Measurements from ENCODE around the gene PDLIM3.
"Not testable (repeated sequence)": the region's sequence is repeated elsewhere in the genome, so short reads cannot be mapped to it uniquely, and the experiment has no call there.

Gene PDLIM3

GRCh38 chr4:185515248-185515647 lies 20.1 kb downstream of the PDLIM3 start:
- no peak for DNase-seq

- DNase-seq: no peak
Measured at GRCh38 chr4:185514182-185514697, 21.1 kb downstream of the PDLIM3 start.

GRCh38 chr4:185513489-185514181 lies 21.7 kb downstream of the PDLIM3 start:
- DNase-seq: peak; percentile 64

DNA sequence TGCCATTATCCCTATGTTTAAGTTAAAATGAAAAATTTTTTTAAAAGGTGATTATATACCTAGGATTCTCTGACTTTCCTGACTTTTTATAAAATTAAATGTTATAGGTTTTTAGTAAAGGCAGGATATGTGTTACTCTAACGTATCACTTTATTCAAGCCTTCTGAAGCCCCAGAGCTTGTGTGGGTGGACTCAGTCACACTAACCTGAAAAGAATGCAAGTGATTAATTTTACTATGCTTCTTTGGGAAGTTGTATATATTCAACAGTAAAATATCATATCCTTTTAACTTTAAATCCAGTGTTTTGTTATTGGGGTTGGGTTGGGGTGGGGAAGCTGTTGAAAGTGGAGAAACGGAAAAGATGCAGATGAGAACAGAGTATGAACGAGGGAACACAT lies 22.8 kb downstream of the PDLIM3 start:
- DNase-seq: no peak

- not testable (repeated sequence) for DNase-seq
Measured at GRCh38 chr4:185511243-185511642, 24.1 kb downstream of the PDLIM3 start.

- no peak for DNase-seq
Measured at GRCh38 chr4:185510806-185511205, 24.5 kb downstream of the PDLIM3 start.

DNA sequence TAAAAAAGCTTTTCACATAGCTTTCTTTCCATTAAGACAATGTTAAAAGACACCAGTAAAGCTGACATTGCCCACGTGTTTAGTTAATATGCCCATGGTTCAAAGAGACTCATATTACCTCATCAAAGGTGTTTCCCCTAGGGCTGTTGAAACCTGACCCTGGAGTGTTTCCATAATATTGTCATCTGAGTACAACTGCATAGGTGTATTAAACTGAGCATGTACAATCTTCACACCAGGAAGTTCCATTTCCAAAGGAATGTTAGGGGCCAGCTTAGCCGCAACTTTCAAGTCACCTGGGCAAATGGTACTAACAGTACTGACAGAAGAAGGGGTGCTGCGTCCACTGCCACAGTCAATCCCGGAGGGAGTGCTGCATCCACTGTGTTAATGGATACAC lies 27.1 kb downstream of the PDLIM3 start:
- peak; percentile 89 for DNase-seq

DNA sequence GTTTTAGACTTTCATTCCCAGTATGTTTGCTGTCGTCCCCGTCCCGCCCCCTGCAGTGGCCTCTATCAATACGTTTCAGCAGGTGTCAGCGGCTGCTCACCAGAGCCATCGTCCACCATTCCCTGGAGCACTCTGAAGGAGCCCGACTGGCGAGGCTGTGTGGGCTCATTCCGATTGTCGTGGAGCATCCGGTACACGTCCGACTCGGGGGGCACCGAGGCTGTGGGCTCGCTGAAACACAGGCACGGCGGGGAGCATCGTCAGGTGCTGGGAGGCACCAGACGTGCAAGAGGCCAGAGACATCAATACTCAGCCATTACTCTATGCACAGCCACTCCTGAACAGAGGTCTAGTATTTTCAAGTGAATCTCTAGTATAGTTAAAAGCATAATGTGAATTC lies 28.9 kb downstream of the PDLIM3 start:
- DNase-seq: no peak

GRCh38 chr4:185504098-185505047 lies 30.9 kb downstream of the PDLIM3 start:
- peak; percentile 86 for DNase-seq

DNA sequence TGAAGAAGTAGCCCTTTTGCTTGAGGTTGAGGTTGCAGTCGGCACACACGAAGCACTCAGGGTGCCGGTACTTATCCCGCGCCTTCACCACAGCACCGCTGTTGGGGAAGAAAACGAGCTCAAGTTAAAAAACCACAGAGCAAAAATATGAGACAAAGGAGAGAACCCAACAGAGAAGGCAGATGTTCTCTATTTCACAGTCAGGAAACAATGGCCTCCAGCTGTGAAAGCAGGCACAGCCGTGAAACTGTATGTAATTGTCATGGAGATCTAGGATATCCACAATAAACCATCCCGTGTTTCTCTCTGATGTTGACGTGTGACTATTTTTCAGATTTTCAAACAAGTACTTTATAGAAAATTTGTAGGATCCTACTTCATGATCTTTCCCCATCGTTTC lies 32.9 kb downstream of the PDLIM3 start:
- no peak for DNase-seq

- no peak for DNase-seq
Measured at GRCh38 chr4:185500576-185500975, 34.7 kb downstream of the PDLIM3 start.

GRCh38 chr4:185500035-185500434 lies 35.3 kb downstream of the PDLIM3 start:
- DNase-seq: no peak

DNA sequence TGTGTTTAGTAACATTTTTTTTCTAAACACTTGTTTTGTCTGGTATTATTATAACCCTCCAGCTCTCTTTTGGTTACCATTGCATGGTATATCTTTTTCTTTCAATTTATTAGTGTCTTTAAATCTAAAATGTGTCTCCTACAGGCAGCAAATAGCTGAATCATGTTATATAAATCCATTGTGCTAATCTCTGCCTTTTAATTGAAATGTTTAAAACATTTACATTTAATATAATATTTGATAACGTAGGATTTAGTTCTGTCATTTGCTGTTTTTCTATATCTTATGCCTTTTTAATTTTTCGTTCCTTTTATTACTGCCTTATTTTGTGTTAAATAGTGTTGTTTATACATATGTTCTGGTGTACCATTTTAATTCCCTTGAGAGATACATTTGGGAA lies 46.7 kb downstream of the PDLIM3 start:
- no peak for DNase-seq

DNA sequence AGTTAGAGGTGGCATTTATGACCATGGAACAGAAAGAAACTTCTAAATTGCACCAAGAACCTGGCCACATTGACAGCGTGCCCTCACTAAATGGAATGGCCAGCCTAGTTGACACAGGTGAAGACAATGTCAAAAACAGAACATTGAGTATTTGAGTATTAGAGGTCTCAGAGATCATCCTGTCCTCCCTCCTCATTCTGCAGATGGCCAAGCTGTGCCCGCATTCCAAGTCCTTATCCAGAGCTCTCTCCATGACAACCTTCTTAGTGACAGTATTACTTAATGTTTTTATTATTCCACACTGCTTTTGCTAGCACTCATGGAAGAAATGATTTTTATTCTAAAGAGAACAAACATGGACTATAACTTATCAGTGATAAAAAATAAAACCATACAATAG lies 53.9 kb downstream of the PDLIM3 start:
- DNase-seq: no peak

GRCh38 chr4:185480016-185480732 lies 55.1 kb downstream of the PDLIM3 start:
- DNase-seq: no peak

DNA sequence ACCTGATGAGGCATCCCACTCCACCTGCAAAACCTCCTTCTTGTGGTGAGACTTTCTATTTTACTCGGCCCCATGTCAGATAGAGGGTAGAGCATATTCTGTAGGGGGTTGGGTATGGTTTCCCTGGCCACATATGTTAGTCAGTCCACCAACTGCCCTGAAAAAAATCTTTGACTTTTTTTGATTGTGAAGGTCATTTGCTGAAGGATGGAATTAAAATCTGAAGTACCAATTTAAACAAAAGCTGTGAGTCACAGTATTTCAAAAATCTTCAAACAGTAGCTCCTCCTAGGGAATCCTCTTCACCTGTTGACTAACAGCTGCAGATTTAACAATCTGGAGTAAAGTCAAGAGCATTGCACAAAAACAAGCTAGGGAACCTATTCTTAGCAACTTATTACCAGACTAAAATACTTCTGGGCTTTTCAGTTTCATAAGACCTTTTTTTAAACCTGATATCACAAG lies 55.8 kb downstream of the PDLIM3 start:
- peak; percentile 25 for DNase-seq

DNA sequence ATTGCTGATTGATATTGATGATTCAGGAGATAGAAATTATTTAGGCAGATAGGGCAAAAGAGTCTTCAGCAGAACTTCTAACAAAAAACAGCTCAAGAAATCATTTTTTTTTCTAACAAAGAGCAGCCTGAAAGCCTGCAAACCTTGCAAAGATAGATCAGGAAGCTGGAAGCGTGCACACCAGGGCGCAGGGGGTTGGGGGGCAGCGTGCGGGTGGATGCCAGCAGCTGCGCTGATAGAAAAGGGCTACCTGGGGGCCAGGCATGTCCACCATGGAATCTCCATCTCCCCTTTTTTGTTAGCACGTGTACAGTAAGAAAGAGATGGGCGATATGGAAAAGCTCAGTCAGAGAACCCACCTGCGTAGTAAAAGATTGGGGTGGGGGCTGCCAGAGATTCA lies 62.1 kb downstream of the PDLIM3 start:
- no peak for DNase-seq

DNA sequence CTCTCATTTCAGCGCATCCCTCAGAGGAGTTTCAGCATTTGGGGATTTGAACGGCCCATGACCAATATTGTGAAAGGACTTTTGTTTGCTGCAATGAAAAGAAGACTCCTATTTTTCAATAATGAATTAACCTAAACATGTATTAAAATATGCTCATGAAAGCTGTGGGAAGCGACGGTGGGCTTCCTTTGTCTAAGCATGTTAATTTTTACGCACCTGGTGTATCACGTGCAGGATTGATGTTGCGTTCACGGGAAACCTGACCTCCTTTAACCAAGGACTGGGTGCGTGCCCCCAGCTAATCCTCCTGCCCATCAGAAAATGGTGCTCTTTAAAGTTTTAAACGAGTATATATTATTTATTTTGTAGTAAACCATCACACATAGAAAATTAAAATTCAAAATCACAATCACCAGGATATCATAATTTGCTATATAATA lies 63.2 kb downstream of the PDLIM3 start:
- no peak for DNase-seq

GRCh38 chr4:185471235-185472102 lies 63.8 kb downstream of the PDLIM3 start, which contains the start of gene CCDC110:
Gene CCDC110 (minus strand): TSS chr4:185471733. CDS start chr4:185471683, 50 bp downstream.
- peak; percentile 92 for DNase-seq

DNA sequence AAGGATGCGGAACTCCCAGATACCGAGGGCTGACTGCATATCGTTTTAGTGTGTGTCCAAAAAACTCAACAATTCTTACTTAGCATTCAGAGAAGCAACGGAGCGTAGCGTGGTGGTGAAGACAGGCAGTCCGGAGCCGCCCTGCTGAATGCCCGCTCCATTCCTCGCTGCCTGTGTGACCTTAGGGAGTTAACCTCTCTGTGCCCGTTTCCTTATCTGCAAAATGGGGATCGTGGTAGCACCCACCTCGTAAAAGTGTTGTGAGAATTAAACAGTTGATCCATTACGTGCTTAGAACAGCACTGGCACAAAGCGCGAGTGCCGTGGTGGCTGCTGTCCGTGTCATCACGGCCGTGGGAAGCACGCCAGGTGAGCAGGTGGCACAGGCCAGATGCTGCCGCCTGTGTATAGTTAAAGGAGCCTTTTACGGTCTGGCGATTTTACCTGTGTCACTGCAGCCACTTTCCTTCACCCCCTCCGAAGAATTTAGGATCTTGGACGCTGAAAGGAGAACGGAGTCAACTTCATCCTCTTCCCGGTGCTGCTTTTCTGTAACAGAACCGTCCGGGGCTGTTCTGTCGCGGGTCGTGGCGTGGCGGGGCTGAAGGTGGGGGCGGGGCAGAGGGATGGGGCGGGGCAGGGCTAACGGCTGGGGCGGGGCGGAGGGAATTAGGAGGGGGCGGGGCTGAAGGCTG lies 64.7 kb downstream of the PDLIM3 start:
- peak; percentile 85 for DNase-seq

GRCh38 chr4:185469580-185470154 lies 65.6 kb downstream of the PDLIM3 start:
- DNase-seq: peak; percentile 2

All from DMS53 (cell line).